Activated CD8-positive, alpha-beta T cell treated with anti-CD3 and anti-CD28 coated beads for 36 hours (primary cell): ENCODE measurements around the gene ANKRD28. TPM values are rescaled to one million over a fixed set of nuclear protein-coding genes. Genes with fewer than 3 reads are reported as not detected.

Source experiments
- ATAC-seq: fragments of 200-7000 bp; cut with Tn5 transposase; one replicate; pipeline ENCODE4 v1.10.0; 2021; ENCODE audit warnings: mild to moderate bottlenecking, moderate library complexity
- CTCF ChIA-PET: fragments of 350-600 bp; sonication (Branson Sonifier 250); formaldehyde crosslinking; loops from one replicate; lab custom pipeline; 2021; ENCODE audit warnings: antibody characterized with exemption; lab: Charles Lee
- POLR2A ChIA-PET: fragments of 350-600 bp; sonication (Branson Sonifier 250); formaldehyde crosslinking; loops from one replicate; lab custom pipeline; 2021; ENCODE audit warnings: antibody characterized with exemption; lab: Charles Lee
- DNase-seq: peaks from one replicate; pipeline ENCODE4 v3.0.0-alpha.2; 2020
- H3K27ac Mint-ChIP-seq: one replicate; pipeline ENCODE4 v1.8.0; 2021; ENCODE audit warnings: mild to moderate bottlenecking, mixed read lengths
- H3K27me3 Mint-ChIP-seq: one replicate; pipeline ENCODE4 v1.8.0; 2021; ENCODE audit warnings: mixed read lengths
- H3K36me3 Mint-ChIP-seq: one replicate; pipeline ENCODE4 v1.8.0; 2021; ENCODE audit warnings: low read depth, mixed read lengths
- H3K4me1 Mint-ChIP-seq: one replicate; pipeline ENCODE4 v1.8.0; 2021; ENCODE audit warnings: low read depth, mixed read lengths
- H3K4me3 Mint-ChIP-seq: one replicate; pipeline ENCODE4 v1.8.0; 2021; ENCODE audit warnings: mild to moderate bottlenecking, moderate library complexity, mixed read lengths
- H3K9me3 Mint-ChIP-seq: one replicate; pipeline ENCODE4 v1.8.0; 2021; ENCODE audit warnings: mixed read lengths
- CTCF ChIP-seq: fragments of 200-600 bp; IDR thresholded peaks from one replicate; pipeline ENCODE4 v1.8.0; 2022; ENCODE audit warnings: antibody characterized with exemption, mild to moderate bottlenecking
- intact Hi-C: fragments of 100-400 bp; cut with micrococcal nuclease; formaldehyde crosslinking; loops from one replicate; pipeline ENCODE4 v1.10.0; 2022
- total RNA-seq, 2 experiments: library from RNA; stranded (reverse); gene quantifications; one replicate each; pipeline ENCODE4 v1.2.3, GENCODE V29; 2021

The ANKRD28 gene
- total RNA-seq, 2 experiments from 2014 or later: 32.9 to 35.3 TPM

GRCh38 chr3:15651396-15651795, 146.4 kb downstream of the ANKRD28 start:
- Mint-ChIP-seq H3K9me3 (peaks cover 13% of the 10 kb centered on the region), H3K4me3 (no peak overlapping the region), H3K27ac (no peak overlapping the region), H3K4me1 (peaks cover 33% of the 10 kb centered on the region), H3K36me3 (peaks cover 11% of the 10 kb centered on the region), H3K27me3 (peaks cover 15% of the 10 kb centered on the region)
- no peak for ATAC-seq
- POLR2A ChIA-PET: interaction anchor here (1.1 kb wide), 1 partner anchor 18 kb away, joined by 3 read pairs; no protein-coding TSS in a partner anchor
- intact Hi-C loops: no loop called here
- DNase-seq: no peak
- CTCF ChIA-PET: interaction anchor here (1.8 kb wide), 1 partner anchor 21 kb away, joined by 5 read pairs; no protein-coding TSS in a partner anchor
- TF ChIP-seq CTCF: no peak

GRCh38 chr3:15649858-15650257, 147.9 kb downstream of the ANKRD28 start:
- H3K27ac Mint-ChIP-seq: no peak overlapping the region
- ATAC-seq (no peak), DNase-seq (no peak)
- H3K36me3 Mint-ChIP-seq: peaks cover 10% of the 10 kb centered on the region
- intact Hi-C loops: no loop called here
- CTCF ChIA-PET: interaction anchor here (0.7 to 1.8 kb wide), 4 partner anchors 19 to 539 kb away, joined by 3 to 5 read pairs (median 3); no protein-coding TSS in a partner anchor
- no peak for TF ChIP-seq CTCF
- peaks cover 15% of the 10 kb centered on the region for H3K27me3 Mint-ChIP-seq
- H3K4me1 Mint-ChIP-seq: peaks cover 41% of the 10 kb centered on the region
- H3K4me3 Mint-ChIP-seq: no peak overlapping the region
- POLR2A ChIA-PET: no interaction called here
- peaks cover 6% of the 10 kb centered on the region for H3K9me3 Mint-ChIP-seq

- H3K4me3 Mint-ChIP-seq: no peak overlapping the region
- DNase-seq: no peak
Observed at GRCh38 chr3:15649341-15649740, 148.4 kb downstream of the ANKRD28 start.

GRCh38 chr3:15647611-15648167, 150.1 kb downstream of the ANKRD28 start:
- Mint-ChIP-seq H3K27ac (peak overlapping the region; percentile 86), H3K9me3 (peaks cover 5% of the 10 kb centered on the region), H3K36me3 (peaks cover 12% of the 10 kb centered on the region)

More at GRCh38 chr3:15649341-15649740, 148.4 kb downstream of the ANKRD28 start:
- POLR2A ChIA-PET: no interaction called here
- H3K27me3 Mint-ChIP-seq: peaks cover 15% of the 10 kb centered on the region
- H3K9me3 Mint-ChIP-seq: peaks cover 5% of the 10 kb centered on the region
- peaks cover 10% of the 10 kb centered on the region for H3K36me3 Mint-ChIP-seq
- no peak for ATAC-seq
- intact Hi-C loops: no loop called here
- H3K27ac Mint-ChIP-seq: no peak overlapping the region
- peaks cover 41% of the 10 kb centered on the region for H3K4me1 Mint-ChIP-seq
- CTCF ChIA-PET: interaction anchor here (0.7 to 1.1 kb wide), 3 partner anchors 19 to 162 kb away, joined by 3 read pairs; no protein-coding TSS in a partner anchor
- TF ChIP-seq CTCF: no peak

More at GRCh38 chr3:15647611-15648167, 150.1 kb downstream of the ANKRD28 start:
- peak; percentile 91 for ATAC-seq
- CTCF ChIA-PET: interaction anchor here (1.1 to 3.1 kb wide), 3 partner anchors 11 to 22 kb away, joined by 3 to 9 read pairs (median 6); no protein-coding TSS in a partner anchor
- intact Hi-C loops: no loop called here
- H3K4me3 Mint-ChIP-seq: peak overlapping the region; percentile 40
- H3K4me1 Mint-ChIP-seq: peaks cover 41% of the 10 kb centered on the region
- DNase-seq: peak; percentile 86
- H3K27me3 Mint-ChIP-seq: peaks cover 15% of the 10 kb centered on the region
- POLR2A ChIA-PET: interaction anchor here (0.8 to 1.5 kb wide), 3 partner anchors 10 to 12 kb away, joined by 3 to 4 read pairs (median 3); no protein-coding TSS in a partner anchor
- TF ChIP-seq CTCF: no peak
